ENCODE results near the gene EFHB.
"Not testable (repeated sequence)": the region's sequence is repeated elsewhere in the genome, so short reads cannot be mapped to it uniquely, and the experiment has no call there.

EFHB gene, protein sequence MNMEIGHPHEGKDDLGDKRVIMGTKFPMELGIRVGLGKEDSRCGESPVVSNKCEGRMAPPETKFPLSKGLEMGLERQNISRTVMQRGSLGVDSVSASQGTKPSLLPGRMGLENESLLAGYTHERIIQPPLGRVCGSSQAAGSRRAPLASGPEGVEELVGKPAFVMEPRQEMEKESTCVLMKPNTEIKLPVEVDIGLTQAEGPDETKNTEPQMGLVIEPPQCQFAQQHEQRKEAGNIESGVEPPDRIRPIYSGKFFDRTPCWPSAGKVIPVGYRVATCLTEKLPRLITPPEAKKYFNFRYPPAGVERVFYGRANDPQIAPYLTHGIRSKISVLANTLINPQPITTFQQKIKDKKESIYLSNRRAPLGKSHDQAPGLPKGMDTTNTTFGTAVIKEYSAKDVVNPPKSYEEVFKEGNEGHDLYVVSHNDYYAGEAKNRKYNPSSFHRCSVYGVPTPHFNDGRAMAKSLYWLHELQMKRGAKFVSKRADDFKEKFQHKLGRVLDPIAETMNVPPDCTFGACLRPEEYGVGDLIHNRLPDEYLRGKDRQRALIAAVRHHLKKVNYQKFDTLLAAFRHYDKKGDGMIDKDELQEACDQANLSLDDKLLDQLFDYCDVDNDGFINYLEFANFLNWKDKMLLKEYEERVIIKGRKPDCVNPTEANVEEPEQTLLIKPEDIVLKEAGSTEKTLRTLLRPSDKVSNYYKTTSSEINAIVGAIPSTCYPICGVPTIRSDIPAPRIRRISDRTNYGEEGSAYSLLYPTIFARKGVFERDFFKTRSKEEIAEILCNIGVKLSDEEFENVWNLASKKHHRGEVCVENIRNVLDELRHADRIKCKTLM

DNA sequence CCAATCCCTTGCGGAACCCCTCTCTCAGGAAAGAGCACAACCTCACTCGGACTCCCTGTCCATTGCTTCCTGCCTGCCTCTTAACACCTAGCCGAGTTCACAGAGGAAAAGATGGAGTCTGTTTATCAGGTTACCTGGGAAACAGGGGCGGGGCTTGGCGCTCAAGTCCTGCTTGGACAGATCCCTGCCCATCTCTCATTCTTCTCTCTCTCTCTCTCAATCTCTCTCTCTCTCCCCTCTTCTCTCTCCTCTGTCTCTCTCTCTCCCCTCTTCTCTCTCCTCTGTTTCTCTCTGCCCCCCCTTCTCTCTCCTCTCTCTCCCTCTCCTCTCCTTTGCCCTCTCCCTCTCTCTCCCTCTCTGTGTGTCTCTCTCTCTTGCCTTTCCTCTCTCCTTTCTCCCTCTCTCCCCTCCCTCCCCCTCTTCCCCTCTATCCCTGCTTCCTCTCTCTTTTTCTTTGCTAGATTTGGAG is at the start of gene EFHB:
Gene EFHB, minus strand, starts transcription at position 120 of the 469 bp plus-strand sequence. CDS start 199 bp downstream, outside the sequence.
- DNase-seq (ENCODE audit: low read depth in 2 of 2), result no peak

DNA sequence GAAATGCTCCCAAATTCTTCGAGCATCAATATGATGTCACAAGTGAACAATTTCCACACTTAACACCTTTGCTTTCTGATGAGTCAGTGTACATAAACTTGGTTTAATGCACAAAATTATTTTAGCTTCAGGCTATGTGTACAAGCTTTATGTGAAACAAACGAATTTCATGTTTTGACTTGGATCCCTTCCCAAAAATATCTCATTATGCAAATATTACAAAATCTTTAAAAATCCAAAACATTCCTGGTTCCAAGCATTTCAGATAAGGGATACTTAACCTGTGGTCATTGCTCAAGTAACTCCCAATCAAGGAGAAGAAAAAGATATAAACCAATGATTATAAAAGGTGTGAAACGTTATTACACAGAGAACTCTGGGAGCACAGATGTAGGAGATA is 38.0 kb upstream of the EFHB start:
- no peak for DNase-seq (ENCODE audit: low read depth in 2 of 2)

DNA sequence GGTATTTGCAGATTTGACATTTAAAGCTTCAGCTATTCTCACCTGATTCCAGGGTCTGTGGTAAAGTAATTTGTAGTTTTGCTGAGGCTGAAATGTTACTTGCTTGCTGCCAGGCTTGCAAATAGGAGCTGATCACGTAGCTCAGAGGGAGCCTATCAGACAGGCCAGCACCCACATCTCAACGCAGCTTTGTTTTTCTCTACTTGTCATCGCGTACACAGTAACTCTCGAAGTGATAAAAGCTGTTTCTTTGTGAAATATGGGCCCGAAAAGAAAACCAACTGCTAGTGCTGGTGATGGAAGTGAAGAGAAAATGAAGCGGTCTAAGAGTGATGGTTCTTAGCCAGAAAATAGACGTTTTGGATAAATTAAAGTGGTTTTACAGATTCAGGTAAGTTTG is 36.3 kb upstream of the EFHB start:
- DNase-seq (ENCODE audit: low read depth in 2 of 2), result no peak

DNA sequence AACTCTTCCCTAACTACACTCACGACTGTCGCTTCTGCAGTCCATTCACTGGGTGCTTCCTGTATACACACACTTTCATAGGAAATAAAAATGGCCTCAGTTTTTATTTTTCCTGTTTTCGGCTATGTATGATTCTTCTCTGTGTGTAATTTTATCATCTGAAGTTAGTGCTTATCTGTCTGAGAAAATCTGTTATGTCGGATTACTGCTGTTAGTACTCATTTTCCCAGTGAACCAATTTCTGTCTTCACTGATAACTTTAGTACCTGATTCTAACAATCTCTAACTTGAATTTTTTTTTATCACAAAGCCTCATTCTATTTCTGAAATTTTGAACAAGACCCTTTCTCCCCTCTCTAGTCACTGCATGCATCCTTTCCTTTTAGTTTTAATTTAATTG is 33.8 kb upstream of the EFHB start:
- DNase-seq (ENCODE audit: low read depth in 2 of 2), result no peak

DNA sequence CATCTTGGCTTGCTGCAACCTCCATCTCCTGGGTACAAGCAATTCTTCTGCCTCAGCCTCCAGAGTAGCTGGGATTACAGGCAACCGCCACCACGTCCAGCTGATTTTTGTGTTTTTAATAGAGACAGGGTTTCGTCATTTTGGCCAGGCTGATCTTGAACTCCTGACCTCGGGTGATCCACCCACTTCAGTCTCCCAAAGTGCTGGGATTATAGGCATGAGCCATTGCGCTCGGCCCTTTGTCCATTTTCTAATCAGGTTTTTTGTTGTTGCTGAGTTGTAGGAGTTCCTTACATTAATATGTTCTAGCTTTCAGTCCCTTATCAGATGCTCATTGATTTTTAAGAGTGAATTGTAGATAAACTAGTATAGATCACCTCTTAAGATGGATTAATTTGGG is 33.2 kb upstream of the EFHB start:
- no peak for DNase-seq (ENCODE audit: low read depth in 2 of 2)

DNA sequence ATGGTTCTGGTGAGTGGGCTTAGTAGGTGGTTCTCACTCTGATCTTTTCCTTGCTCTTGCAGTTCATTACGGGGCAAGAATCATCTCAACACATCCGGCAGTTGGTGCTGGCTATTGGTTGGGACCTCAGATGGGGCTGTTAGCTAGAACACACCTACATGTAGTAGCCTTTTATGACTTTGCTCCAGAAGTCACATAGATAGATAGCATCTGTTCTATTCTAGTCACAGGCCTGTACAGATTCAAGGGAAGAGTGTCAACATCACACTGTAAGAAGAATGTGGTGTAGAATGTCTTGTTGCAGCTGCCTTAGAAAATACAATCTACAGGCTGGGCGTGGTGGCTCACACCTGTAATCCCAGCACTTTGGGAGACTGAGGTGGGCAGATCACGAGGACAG is 27.9 kb upstream of the EFHB start:
- no peak for DNase-seq (ENCODE audit: low read depth in 2 of 2)

DNA sequence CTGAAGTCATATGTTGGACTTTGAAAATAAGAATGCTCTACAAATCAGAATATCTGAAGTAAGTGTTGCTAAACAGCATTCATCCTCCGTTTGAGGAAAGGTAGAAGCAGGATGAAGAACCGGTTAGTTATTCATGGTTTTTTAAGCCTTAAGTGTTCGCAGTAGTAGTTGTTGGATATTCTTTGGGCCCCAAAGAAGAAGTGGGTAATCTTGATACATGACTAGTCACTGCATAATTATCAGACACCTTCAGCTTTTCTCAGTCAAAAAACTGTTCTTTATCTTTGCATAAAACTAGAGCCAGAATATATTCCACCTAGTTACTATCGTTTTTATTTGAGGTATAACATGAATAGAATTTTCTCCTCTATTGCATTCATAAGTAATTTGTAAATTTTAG is 26.7 kb upstream of the EFHB start:
- no peak for DNase-seq (ENCODE audit: low read depth in 2 of 2)

DNA sequence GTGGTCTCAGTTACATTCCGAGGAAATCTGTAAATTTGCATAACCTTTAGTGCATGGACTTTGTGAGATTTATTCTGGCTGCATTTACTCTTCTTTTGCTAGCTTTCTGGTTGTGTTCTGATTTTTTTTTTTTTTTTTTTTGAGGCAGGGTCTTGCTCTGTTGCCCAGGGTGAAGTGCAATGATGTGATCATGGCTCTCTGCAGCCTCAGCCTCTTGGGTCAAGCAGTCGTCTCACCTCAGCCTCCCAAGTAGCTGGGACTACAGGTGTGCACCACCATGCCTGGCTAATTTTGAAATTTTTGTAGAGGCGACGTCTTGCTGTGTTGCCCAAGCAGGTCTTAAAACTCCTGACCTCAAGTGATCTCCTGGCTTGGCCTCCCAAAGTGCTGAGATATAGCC is 25.5 kb upstream of the EFHB start:
- DNase-seq (ENCODE audit: low read depth in 2 of 2), result no peak

DNA sequence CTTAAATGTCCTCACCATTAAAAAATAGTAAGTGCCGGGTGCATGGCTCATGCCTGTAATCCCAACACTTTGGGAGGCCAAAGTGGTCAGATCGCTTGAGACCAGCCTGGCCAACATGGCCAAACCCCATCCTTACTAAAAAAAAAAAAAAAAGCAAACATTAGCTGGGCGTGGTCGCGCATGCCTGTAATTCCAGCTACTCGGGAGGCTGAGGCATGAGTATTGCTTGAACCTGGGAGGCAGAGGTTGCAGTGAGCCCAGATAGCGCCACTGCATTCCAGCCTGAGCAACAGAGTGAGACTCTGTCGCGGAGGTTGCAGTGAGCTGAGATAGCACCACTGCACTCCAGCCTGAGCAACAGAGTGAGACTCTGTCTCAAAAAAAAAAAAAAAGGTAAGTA is 23.3 kb upstream of the EFHB start:
- not testable (repeated sequence) for DNase-seq (ENCODE audit: low read depth in 2 of 2)

DNA sequence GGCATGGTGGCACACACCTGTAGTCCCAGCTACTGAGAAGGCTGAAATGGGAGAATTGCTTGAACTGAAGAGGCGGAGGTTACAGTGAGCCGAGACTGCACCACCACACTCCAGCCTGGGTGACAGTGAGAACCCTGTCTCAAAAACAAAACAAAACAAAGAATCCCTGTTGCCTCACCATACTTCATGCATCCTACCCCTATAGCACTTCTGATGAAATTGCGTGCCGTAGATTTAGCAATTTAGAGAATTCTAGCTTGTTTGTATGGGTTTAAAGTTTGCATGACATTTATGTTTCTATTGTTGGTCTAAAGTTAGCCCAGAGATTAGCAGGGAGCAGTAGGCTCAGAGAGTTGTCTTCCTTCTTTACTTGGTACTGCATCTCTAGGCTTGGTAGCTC is 20.7 kb upstream of the EFHB start:
- no peak for DNase-seq (ENCODE audit: low read depth in 2 of 2)

DNA sequence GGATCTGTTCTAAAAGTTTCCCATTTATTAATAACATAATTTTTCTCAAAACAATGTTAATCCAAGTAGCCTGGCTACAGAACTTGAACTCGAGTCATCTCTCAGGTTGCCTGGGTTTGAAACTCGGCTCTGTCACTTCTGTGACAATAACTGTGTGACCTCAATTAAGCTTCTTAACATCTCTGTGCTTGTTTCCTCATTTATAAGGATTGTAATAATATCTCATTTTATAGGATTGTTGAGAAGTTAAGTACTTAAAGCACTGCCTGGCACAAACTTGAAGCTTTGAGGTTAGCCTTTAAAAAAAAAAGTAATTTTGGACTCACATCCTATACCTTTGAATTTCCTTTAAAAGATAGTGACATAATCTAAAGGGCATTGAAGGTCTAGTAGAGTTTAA is 16.3 kb upstream of the EFHB start:
- no peak for DNase-seq (ENCODE audit: low read depth in 2 of 2)

DNA sequence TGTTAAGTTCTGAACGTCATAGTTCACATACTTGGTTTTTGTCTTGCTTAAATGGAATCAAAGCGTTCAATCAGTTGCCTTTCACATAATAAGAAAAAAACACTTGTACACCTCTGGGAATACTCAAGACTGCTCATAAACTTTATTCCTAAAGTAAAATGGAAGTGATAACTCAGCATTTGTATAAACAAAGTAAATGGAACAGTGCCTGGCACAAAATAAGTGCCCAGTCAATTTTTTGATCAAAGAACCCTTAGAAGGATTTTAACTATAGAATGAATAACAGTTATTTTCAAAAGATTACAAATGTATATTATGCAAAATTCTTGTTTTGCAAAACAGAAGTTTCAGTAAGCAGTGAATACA is 14.2 kb upstream of the EFHB start:
- DNase-seq (ENCODE audit: low read depth in 2 of 2), result no peak

DNA sequence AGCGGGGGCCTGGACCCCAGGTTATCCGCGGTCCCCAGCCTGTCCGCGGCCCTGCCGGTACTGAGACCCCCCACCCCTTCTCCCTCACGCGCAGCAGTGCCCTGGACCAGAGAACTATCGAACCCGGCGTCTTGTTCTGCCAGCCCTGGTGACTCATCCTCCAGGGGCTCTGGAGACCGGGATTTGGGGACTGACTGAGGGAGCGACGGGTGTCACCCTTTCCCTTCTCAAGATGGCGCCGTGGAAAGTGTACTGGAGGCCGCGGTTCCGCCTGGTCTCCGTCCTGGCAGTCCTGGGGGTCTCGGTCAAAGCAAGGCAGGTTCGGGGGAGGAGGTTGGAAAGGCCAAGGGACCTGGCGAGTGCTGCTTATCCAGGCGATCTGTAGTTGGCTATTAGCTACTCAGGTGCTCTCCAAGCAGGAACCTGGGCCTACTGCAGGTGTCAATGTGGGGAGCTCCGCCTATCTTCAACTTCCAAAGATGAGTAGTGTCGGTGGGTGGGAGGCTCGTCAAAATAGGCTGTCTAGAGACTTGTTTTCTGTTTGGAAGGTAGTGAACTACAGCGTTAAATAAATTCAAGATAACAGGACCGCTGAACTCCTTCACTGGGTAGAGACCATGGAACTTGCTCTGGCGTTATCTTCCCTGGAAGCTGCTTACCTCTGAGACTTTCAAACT is 13.7 kb upstream of the EFHB start:
- peak in 1 of 2 donors; percentile 11 for DNase-seq (ENCODE audit: low read depth in 2 of 2)

DNA sequence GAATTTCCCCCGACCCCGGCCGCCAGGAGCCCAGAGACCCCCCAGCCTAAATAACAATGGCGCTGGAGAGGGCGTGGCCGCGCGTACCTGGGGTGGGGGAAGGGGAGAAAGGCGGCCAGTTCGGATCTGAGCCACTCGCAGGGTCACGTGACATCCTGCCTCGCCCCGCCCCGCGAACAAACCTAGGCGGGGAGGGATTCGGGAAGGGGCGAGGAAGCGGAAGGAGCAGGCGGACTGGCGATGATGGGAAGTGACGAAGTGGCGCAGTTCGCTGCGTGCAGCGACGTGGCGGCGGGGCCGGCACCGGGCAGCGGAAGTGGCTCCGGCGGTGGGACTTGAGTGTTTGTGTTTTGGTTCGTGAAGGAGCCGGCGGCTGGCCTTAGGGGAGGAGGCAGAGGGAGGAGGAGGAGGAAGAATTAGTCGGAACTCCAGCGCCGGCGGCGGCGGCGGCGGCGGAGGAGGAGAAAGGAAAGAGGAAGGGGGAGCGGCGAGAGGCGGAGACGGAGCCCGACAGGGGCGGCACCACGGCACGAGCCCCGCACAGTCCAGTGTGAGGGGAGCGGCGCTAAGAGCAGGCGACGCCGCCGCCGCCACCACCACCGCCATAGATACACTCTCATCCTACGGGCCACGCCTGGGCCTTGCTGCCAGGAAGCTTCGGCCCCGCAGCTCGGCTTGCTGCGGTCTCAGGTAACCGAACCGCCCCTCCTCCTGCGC is 13.0 kb upstream of the EFHB start, which contains the start of gene RAB5A:
Gene RAB5A, plus strand, starts transcription at position 266 of the 717 bp plus-strand sequence. CDS start 3,802 bp downstream, outside the sequence.
- DNase-seq (ENCODE audit: low read depth in 2 of 2), result peak; percentile 94 to 95

DNA sequence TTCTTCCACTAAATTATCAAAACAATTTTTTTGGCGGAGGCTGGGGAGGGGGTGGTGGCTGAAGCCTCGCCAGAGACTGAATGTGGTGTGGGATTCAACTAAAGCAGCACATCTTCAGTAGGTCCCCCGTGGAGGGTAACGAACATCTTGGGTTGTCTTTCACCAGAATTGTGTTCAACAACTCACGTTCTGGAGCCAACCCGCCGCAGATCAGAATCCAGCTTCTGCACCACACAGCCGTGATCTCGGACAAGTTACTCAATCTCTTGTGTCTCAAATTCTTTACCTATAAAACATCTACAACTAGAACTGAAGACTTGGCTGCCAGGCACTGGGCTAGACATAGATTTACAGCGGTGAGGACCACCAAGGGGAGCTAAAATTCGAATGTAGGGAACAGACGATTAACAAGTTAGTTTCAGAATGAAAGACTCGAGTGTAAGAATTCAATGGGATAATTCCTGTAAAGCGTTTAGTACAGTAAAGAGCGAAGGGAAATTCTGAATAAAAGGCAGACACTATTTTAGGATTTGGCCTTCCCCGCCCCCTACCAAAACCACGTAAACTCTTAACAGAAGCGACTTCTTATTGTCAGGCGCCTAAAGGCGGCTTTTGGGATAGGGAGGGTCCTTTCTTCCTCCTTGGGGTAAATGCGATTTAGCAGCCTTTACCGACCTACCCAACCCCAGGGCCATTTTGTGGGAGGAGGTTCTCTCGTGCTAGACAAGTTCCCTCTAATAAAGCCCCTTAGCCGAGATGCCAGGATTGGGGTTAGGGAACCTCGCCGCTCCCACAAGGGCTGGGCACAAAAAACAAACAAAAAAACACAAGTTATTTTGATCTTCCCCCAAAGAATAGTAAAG is 12.2 kb upstream of the EFHB start:
- no peak for DNase-seq (ENCODE audit: low read depth in 2 of 2)

DNA sequence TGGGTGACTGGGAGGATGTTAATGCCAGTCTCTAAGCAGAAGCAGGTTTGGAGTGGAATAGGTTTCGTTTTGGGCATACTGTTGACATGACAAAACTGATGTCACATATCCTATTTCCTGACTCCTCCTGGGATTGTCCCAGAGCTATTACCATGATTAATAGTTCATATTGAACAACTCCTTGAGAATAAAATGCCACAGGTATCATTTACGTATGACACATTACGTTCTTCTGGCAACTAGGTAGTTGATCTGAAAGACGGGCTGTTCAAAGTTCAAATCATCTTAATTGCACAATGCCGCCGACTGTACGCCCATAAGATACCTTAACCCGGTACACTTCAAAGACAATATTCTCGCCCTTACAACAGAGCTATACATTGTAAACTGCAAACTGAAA is 11.5 kb upstream of the EFHB start:
- DNase-seq (ENCODE audit: low read depth in 2 of 2), result no peak

DNA sequence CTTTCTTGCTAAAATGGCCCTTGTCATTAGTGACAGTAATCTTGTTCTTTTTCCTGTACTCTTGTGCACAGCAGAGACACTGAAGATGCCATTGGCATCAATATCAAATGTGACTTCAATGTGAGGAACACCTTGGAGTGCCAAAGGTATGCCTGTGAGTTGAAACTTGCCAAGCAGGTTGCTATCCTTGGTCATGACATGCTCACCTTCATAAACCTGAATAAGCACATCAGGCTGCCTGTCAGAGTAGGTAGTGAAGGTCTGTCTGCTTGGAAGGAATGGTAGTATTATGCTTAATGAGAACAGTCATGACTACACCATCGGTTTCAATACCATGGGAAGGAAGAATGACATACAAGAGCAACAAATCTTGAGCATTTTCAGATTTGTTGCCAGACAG is 6.6 kb upstream of the EFHB start:
- no peak for DNase-seq (ENCODE audit: low read depth in 2 of 2)

DNA sequence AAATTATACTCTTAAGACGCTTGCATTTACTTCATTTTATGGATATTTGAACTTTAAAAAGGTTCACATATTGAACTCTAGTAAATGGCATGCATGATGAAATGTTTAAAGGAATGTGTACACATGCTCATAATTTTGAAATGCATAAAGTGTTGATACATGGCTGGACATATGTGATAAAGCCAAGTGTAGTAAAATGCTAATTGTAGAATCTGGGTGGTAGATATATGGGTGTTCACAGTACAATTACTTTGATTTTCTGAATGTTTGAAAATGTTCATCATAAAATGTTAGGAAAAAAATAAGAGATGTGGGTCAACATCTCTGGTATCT is 4.2 kb upstream of the EFHB start:
- DNase-seq (ENCODE audit: low read depth in 2 of 2), result no peak

DNA sequence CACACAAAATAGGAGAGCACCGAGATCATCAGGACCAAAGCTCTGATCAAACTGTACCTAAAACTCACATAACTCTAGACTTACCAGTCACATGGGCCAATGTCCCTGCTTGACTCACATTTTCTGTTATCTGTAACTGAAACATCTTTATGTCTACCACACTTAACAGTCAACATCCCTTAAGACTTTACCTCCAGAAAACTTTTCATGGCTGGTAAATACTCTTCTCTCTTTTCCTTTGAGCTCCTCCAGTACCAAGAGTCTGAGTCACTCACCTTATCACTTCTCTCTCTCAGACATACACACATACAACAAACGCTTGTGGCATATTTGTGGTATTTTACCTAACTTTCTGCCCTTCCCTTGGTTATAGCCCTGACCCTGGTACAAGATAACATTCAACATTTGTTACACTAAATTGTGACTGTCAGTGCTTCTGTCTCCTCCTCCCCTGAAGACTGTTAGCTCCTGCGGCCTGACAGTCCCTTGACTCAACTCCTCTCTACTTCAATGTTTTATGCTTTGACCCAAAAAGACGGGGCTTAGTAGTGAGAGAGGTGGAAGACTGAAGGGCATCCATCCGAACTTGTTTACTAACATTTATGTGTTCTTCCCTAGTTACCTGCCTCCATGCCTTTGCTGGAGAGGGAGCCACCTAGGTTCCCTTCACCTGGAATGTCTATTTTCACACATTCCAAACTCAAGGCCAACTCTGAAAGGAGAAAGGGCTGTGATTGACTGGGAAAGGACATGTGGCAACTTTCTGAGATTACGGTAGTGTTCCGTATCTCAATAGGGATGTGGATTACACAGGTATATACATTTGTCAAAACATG is 3.7 kb upstream of the EFHB start:
- DNase-seq (ENCODE audit: low read depth in 2 of 2), result no peak

DNA sequence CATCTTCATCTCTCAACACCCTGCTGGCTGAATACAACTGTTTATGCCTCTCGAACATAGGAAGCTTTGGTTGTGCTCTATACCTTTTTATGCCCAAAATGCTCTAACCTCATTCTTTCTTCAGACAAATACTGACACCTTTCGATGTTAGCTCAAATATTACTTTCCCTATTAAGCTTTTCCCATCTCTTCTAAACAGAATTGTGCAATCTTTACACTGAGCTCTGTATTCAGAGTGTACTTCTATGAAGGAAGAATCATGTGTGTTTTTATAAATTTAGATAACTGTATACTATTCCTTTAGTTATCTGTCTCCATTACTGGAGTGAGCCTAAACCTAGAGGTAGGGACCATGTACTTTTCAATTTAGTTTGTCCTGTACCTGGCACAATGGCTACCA is 1.6 kb downstream of the EFHB start:
- no peak for DNase-seq (ENCODE audit: low read depth in 2 of 2)

Measured in stimulated activated CD8-positive, alpha-beta memory T cell treated with anti-CD3 and anti-CD28 coated beads, Interleukin-15, amount 100 ng/mL, for 48 hours (primary cell).